ENCODE measurements around the gene STRBP. TPM values are rescaled to one million over a fixed set of nuclear protein-coding genes. Genes with fewer than 3 reads are reported as not detected.

The STRBP gene
- total and polyA plus RNA-seq, 2 of the 8 experiments (the other 6 are each of a cell fraction or from before 2014, with no cell fraction given): 29.7 to 105 TPM

MicroRNAs encoded within 50 kb of the gene (microRNA counts, 767-probe panel; counts per million panel counts)
- 879 counts per million, percentile 95 among the panel's probes with 10 or more counts for microRNA hsa-miR-600

Other genes with a start within 250 kb of the STRBP start
- gene GPR21, start 234.9 kb downstream of the STRBP start, total RNA-seq (2021; fragmentation: NEBNext Ultra II Directional; extraction: Animal tissue kit (Norgen Biotek cat#: 25700)): 0.58 and 0.65 TPM in 2 replicates
- 0.61 and 0.71 TPM in 2 replicates for gene GPR21, start 234.9 kb downstream of the STRBP start, polyA plus RNA-seq (2011; rRNA removed)
- 8.4 and 10.3 TPM in 2 replicates for gene CRB2, start 87.6 kb upstream of the STRBP start, total RNA-seq (2021; fragmentation: NEBNext Ultra II Directional; extraction: Animal tissue kit (Norgen Biotek cat#: 25700))
- gene CRB2, start 87.6 kb upstream of the STRBP start, polyA plus RNA-seq (2011; rRNA removed): 4.0 and 6.9 TPM in 2 replicates

All from H1 (cell line).